SK-N-SH (cell line): Measurements from ENCODE around the gene RNF168. TPM values are rescaled to one million over a fixed set of nuclear protein-coding genes. Genes with fewer than 3 reads are reported as not detected.

Source experiments
- CTCF ChIA-PET: fragments of 300-600, 350-600 bp; formaldehyde crosslinking; extraction: SDS; loops from one replicate; lab custom pipeline; 2021; lab: Yijun Ruan, JAX
- POLR2A ChIA-PET: fragments of 350-600 bp; sonication (Branson Sonifier 250); formaldehyde crosslinking; extraction: SDS; loops from one replicate; lab custom pipeline; 2020; ENCODE audit warnings: antibody characterized with exemption, inconsistent platforms; lab: Yijun Ruan, JAX
- DNase-seq: peaks from one replicate; pipeline ENCODE4 v3.0.0; 2012
- H2AFZ ChIP-seq: fragments of 200-600 bp; sonication (generic); 2 replicates; pipeline ENCODE4 v1.8.1; 2016; ENCODE audit warnings: antibody characterized with exemption, mild to moderate bottlenecking, low read depth
- H3F3A ChIP-seq: fragments of 200-600 bp; sonication (generic); replicated peaks from 2 replicates; pipeline ENCODE3; 2016; ENCODE audit warnings: antibody characterized with exemption, mild to moderate bottlenecking; ENCODE audit not compliant: insufficient read depth
- H3K27ac ChIP-seq, 2 experiments: fragments of 200-500 bp in 1 of 2; fragments of 200-600 bp in 1 of 2; sonication (Bioruptor generic) in 1 of 2; sonication (generic), shearing (Covaris generic) in 1 of 2; 2 replicates each; pipeline versions ENCODE4 v1.5.1 to v1.6.1; 2014 to 2016; ENCODE audit warnings: low read depth in 2 of 2, inconsistent platforms in 1 of 2, low read length in 1 of 2, mild to moderate bottlenecking in 1 of 2, mixed read lengths in 1 of 2
- H3K27me3 ChIP-seq: fragments of 200-600 bp; sonication (generic), shearing (Covaris generic); 2 replicates; pipeline ENCODE4 v1.6.1; 2016; ENCODE audit warnings: mixed run types; ENCODE audit not compliant: insufficient read depth
- H3K36me3 ChIP-seq, 2 experiments: fragments of 200-500 bp in 1 of 2; fragments of 200-600 bp in 1 of 2; sonication (Bioruptor generic) in 1 of 2; sonication (generic) in 1 of 2; replicated peaks in 1 of 2; 2 replicates each; pipeline versions ENCODE3 to v1.5.1; 2014 to 2016; ENCODE audit warnings: low read length in 1 of 2, mild to moderate bottlenecking in 1 of 2; ENCODE audit not compliant: insufficient read depth in 2 of 2, control insufficient read depth in 1 of 2
- H3K4me1 ChIP-seq, 2 experiments: fragments of 200-500 bp in 1 of 2; fragments of 200-600 bp in 1 of 2; sonication (Bioruptor generic) in 1 of 2; sonication (generic), shearing (Covaris generic) in 1 of 2; 2 replicates each; pipeline versions ENCODE4 v1.5.1 to v1.6.1; 2014 to 2016; ENCODE audit warnings: low read depth in 1 of 2, low read length in 1 of 2, mixed run types in 1 of 2; ENCODE audit not compliant: insufficient read depth in 2 of 2, control insufficient read depth in 1 of 2
- H3K4me2 ChIP-seq: fragments of 200-600 bp; sonication (generic), shearing (Covaris generic); 2 replicates; pipeline ENCODE4 v1.6.1; 2017; ENCODE audit warnings: mixed run types
- H3K4me3 ChIP-seq, 2 experiments: fragments of 200-500 bp in 1 of 2; fragments of 200-600 bp in 1 of 2; sonication (Bioruptor generic) in 1 of 2; sonication (generic), shearing (Covaris generic) in 1 of 2; 2 replicates each; pipeline versions ENCODE4 v1.5.1 to v1.8.1; 2014 to 2016; ENCODE audit warnings: low read depth in 2 of 2, inconsistent platforms in 1 of 2, low read length in 1 of 2, mild to moderate bottlenecking in 1 of 2, mixed read lengths in 1 of 2, moderate library complexity in 1 of 2
- H3K79me2 ChIP-seq: fragments of 200-600 bp; sonication (generic); 2 replicates; pipeline ENCODE4 v1.8.1; 2017; ENCODE audit warnings: mild to moderate bottlenecking; ENCODE audit not compliant: insufficient read depth
- H3K9ac ChIP-seq: fragments of 200-600 bp; sonication (generic); 2 replicates; pipeline ENCODE4 v1.6.1; 2017; ENCODE audit warnings: mixed run types
- H3K9me2 ChIP-seq: fragments of 200-600 bp; sonication (generic); 2 replicates; pipeline ENCODE4 v1.6.1; 2017; ENCODE audit warnings: mixed run types
- H3K9me3 ChIP-seq: fragments of 200-600 bp; sonication (generic); 2 replicates; pipeline ENCODE4 v1.6.1; 2017; ENCODE audit warnings: mixed run types, mild to moderate bottlenecking, moderate library complexity
- H4K20me1 ChIP-seq: fragments of 200-600 bp; sonication (generic); 2 replicates; pipeline ENCODE4 v1.6.1; 2017; ENCODE audit warnings: mild to moderate bottlenecking, mixed run types; ENCODE audit not compliant: insufficient read depth
- CHD2 ChIP-seq: fragments of 150-350 bp; IDR thresholded peaks from 2 replicates; pipeline ENCODE4 v1.6.1; 2018; ENCODE audit warnings: low read length; ENCODE audit not compliant: partially characterized antibody
- CTCF ChIP-seq: fragments of 200-600 bp; sonication (generic); IDR thresholded peaks from 2 replicates; pipeline ENCODE4 v1.6.1; 2017; ENCODE audit warnings: antibody characterized with exemption, mild to moderate bottlenecking, moderate library complexity
- ELF1 ChIP-seq: IDR thresholded peaks from 2 replicates; pipeline ENCODE4 v1.4.0; 2012
- EZH2phosphoT487 ChIP-seq: fragments of 200-600 bp; sonication (generic); IDR thresholded peaks from 2 replicates; pipeline ENCODE4 v1.6.1; 2017; ENCODE audit warnings: low read depth, mixed run types, mild to moderate bottlenecking, antibody characterized with exemption, moderate library complexity, borderline replicate concordance
- FOXM1 ChIP-seq: IDR thresholded peaks from 2 replicates; pipeline ENCODE4 v1.4.0; 2012; ENCODE audit warnings: low read depth, mild to moderate bottlenecking
- GATA2 ChIP-seq: sonication (generic); formaldehyde crosslinking; IDR thresholded peaks from 2 replicates; pipeline ENCODE4 v1.5.0; 2020; ENCODE audit warnings: mild to moderate bottlenecking, missing genetic modification reagents
- JUND ChIP-seq: IDR thresholded peaks from 2 replicates; pipeline ENCODE4 v1.4.0; 2012
- MEF2A ChIP-seq: IDR thresholded peaks from 2 replicates; pipeline ENCODE4 v1.4.0; 2012; ENCODE audit warnings: low read depth, borderline replicate concordance
- MXI1 ChIP-seq: IDR thresholded peaks from 2 replicates; pipeline ENCODE4 v1.6.1; 2012; ENCODE audit warnings: mild to moderate bottlenecking, low read depth, low read length, improper control_type of control experiment
- NRF1 ChIP-seq: IDR thresholded peaks from 2 replicates; pipeline ENCODE4 v1.6.1; 2012; ENCODE audit warnings: low read depth, mild to moderate bottlenecking, low read length
- PBX3 ChIP-seq: IDR thresholded peaks from 2 replicates; pipeline ENCODE4; 2012
- POLR2AphosphoS5 ChIP-seq: IDR thresholded peaks from 2 replicates; pipeline ENCODE4 v1.6.1; 2012; ENCODE audit warnings: low read depth, low read length
- RAD21 ChIP-seq: IDR thresholded peaks from 2 replicates; pipeline ENCODE4 v1.6.1; 2012; ENCODE audit warnings: mild to moderate bottlenecking, low read length
- REST ChIP-seq: IDR thresholded peaks from 2 replicates; pipeline ENCODE4 v1.6.1; 2012; ENCODE audit warnings: mild to moderate bottlenecking, low read depth, low read length, moderate library complexity
- RFX5 ChIP-seq: IDR thresholded peaks from 2 replicates; pipeline ENCODE4 v1.6.1; 2012; ENCODE audit warnings: mild to moderate bottlenecking, improper control_type of control experiment, low read length
- RXRA ChIP-seq: IDR thresholded peaks from 2 replicates; pipeline ENCODE4 v1.4.0; 2012; ENCODE audit warnings: low read depth, mild to moderate bottlenecking, borderline replicate concordance
- TCF12 ChIP-seq: IDR thresholded peaks from 2 replicates; pipeline ENCODE4 v1.4.0; 2012
- YY1 ChIP-seq: IDR thresholded peaks from 2 replicates; pipeline ENCODE4 v1.4.0; 2012; ENCODE audit warnings: low read depth, mild to moderate bottlenecking
- WGBS: methylation state at CpG from one replicate; pipeline ENCODE4 v1.1.6; 2017; ENCODE audit warnings: low lambda C conversion rate; 5-methylcytosine and 5-hydroxymethylcytosine counted together
- polyA plus RNA-seq, 3 experiments: library from polyadenylated mRNA; depleted of rRNA; stranded (reverse); fragments of >200 nt; gene quantifications; 2 replicates each; pipeline ENCODE4 v1.2.3, GENCODE V29; 2012
- TF ChIP-seq, protein P1 (sequence below): IDR thresholded peaks from 2 replicates; pipeline ENCODE4 v1.4.0; 2012; ENCODE audit warnings: low read depth, borderline replicate concordance

Gene RNF168
- polyA plus RNA-seq, 1 of the 3 experiments (the other 2 are of a cell fraction): 1.9 TPM

DNA sequence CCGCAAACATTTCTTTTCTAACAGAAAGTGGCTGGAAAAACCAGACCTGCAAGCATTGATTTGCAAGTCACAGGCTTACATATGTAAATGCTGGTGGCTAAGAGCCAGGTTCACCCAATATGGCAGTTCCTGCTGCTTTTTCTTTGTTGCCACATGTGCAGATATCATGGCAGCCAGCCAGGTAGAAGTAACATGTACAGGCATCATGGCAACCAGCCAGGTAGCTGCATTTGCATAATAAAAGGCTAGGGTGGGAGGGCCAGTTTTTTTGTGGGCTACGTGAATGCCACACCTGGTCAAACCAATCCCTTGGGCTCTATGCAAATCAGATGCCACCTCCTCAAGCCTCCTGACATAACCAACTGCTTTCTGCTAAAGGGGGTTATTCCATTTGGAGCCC, 14.4 kb upstream of the RNF168 start:
- H2AFZ ChIP-seq: no peak overlapping the region
- H3K9ac ChIP-seq: no peak overlapping the region
- no peaks in the 10 kb centered on the region for H3K9me2 ChIP-seq
- peaks cover 11% of the 10 kb centered on the region; the same call in 1 of the 2 replicates for H3K9me3 ChIP-seq
- TF ChIP-seq JUND: no peak
- TF ChIP-seq GATA2 (CRISPR knock-in tag): no peak
- TF ChIP-seq CHD2: no peak
- TF ChIP-seq REST: no peak
- TF ChIP-seq PBX3: no peak
- no peak for TF ChIP-seq EZH2phosphoT487
- no peak for TF ChIP-seq POLR2AphosphoS5
- no peak for TF ChIP-seq YY1
- TF ChIP-seq MEF2A: no peak
- no peak for TF ChIP-seq NRF1
- TF ChIP-seq RXRA: no peak
- no peak for TF ChIP-seq RAD21
- no peak for TF ChIP-seq CTCF
- no peak for TF ChIP-seq MXI1
- TF ChIP-seq ELF1: no peak
- TF ChIP-seq, protein P1, sequence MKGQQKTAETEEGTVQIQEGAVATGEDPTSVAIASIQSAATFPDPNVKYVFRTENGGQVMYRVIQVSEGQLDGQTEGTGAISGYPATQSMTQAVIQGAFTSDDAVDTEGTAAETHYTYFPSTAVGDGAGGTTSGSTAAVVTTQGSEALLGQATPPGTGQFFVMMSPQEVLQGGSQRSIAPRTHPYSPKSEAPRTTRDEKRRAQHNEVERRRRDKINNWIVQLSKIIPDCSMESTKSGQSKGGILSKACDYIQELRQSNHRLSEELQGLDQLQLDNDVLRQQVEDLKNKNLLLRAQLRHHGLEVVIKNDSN: no peak
- no peak for TF ChIP-seq TCF12
- TF ChIP-seq RFX5: no peak
- TF ChIP-seq FOXM1: no peak
- no peak overlapping the region; a peak in 1 of 4 replicates for H3K4me3 ChIP-seq
- no peaks in the 10 kb centered on the region for H3K36me3 ChIP-seq
- no peaks in the 10 kb centered on the region for H3K27me3 ChIP-seq
- H3K79me2 ChIP-seq: no peaks in the 10 kb centered on the region
- H3K27ac ChIP-seq: no peak overlapping the region
- no peak overlapping the region for H3K4me2 ChIP-seq
- WGBS: 8% methylated on average over 2 of the region's 2 CpGs
- no peaks in the 10 kb centered on the region for H3K4me1 ChIP-seq
- POLR2A ChIA-PET: no interaction called here
- H4K20me1 ChIP-seq: no peaks in the 10 kb centered on the region
- no peaks in the 10 kb centered on the region for H3F3A ChIP-seq
- CTCF ChIA-PET: interaction anchor here (0.8 to 2.1 kb wide), 4 partner anchors 11 to 252 kb away, joined by 3 to 8 read pairs (median 3); partner anchors contain the start of gene RNF168
- DNase-seq: no peak
